ENCODE data around the gene AHCYL1. TPM values are rescaled to one million over a fixed set of nuclear protein-coding genes. Genes with fewer than 3 reads are reported as not detected.

The AHCYL1 gene
- total RNA-seq, 3 donors from 2014 or later (not counting 1 experiment from before 2014, with no cell fraction given) = 23.3 to 30.0 (median 29.1) TPM

DNA sequence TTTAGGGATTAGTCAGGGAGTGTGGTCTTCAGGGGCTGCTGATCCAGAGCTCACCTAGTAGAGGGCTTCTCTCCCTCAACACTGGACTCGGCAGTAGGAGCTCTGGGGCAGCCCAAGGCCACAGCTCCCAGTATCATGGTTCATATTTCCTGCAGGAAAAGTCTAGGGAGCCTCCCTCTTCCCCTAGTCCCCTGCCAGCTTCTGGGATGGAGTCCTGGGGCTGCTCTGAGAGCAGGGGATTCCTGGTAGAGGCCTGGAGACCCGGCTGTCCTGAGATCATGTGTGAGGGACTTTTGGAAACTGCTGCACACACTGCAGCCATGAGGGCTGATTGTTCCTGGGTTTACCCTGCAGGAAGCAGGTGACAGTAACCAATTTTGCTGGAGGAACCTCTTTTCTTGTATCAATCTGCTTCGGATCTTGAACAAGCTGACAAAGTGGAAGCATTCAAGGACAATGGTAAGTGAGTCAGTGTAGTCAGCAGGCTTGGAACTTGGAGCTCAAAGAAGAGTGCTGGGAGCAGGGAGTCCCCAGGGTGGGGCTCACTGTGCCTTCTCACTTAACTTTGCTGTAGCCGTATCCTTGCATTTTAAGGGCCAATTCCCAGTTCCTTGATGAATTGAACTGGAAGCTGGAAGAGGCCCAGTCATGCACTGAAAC lies 66.2 kb downstream of the AHCYL1 start:
- TF ChIP-seq, protein P1, sequence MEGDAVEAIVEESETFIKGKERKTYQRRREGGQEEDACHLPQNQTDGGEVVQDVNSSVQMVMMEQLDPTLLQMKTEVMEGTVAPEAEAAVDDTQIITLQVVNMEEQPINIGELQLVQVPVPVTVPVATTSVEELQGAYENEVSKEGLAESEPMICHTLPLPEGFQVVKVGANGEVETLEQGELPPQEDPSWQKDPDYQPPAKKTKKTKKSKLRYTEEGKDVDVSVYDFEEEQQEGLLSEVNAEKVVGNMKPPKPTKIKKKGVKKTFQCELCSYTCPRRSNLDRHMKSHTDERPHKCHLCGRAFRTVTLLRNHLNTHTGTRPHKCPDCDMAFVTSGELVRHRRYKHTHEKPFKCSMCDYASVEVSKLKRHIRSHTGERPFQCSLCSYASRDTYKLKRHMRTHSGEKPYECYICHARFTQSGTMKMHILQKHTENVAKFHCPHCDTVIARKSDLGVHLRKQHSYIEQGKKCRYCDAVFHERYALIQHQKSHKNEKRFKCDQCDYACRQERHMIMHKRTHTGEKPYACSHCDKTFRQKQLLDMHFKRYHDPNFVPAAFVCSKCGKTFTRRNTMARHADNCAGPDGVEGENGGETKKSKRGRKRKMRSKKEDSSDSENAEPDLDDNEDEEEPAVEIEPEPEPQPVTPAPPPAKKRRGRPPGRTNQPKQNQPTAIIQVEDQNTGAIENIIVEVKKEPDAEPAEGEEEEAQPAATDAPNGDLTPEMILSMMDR (IDR thresholded peaks at IDR 0.05) = no peak
- Histone ChIP-seq H3K9me3 (ENCODE audit: control insufficient read depth, insufficient read depth, low read length) (no peaks in the 10 kb centered on the region), H3K4me1 (ENCODE audit: control insufficient read depth, insufficient read depth, low read length) (no peaks in the 10 kb centered on the region), H3K4me3 (ENCODE audit: low read length) (no peak overlapping the region), H3K27ac (ENCODE audit: low read length) (no peak overlapping the region), H3K27me3 (ENCODE audit: control insufficient read depth, insufficient read depth, low read length) (no peaks in the 10 kb centered on the region), H3K36me3 (ENCODE audit: control insufficient read depth, insufficient read depth, low read length) (peaks cover 87% of the 10 kb centered on the region)
- intact Hi-C loops (cut with micrococcal nuclease) = loop anchor here (5.0 kb wide), 1 partner anchor 57 kb away; no protein-coding TSS in a partner anchor
- 97% methylated on average over 4 of the region's 4 CpGs for WGBS (ENCODE audit: insufficient coverage)
- Mint-ChIP-seq H3K36me3 (peaks cover 18% of the 10 kb centered on the region), H3K27me3 (ENCODE audit: low read depth in 2 of 2) (no peaks in the 10 kb centered on the region), H3K4me1 (peaks cover 0 to 6% of the 10 kb centered on the region in 2 donors), H3K4me3 (no peak overlapping the region), H3K9me3 (no peaks in the 10 kb centered on the region), H3K27ac (no peak overlapping the region)
- DNase-seq (no peak), ATAC-seq (no peak)

DNA sequence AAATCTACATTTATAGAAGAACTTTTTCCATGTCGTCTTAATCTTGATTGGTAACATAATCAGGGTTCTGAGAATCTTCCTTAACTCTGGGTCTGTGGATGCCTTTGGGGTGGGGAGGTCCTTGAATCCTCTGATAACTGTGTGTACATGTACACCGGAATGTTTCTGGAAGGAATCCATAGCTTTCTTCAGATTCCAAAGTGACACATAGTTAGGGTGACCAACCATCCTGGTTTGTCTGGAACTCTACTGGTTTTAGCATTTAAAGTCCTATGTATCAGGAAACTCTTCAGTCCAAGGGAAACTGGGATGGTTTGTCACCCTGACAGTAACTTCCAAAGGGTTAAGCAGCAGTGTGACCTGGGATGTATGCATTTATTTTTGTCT lies 66.7 kb downstream of the AHCYL1 start:
- Histone ChIP-seq H3K9me3 (ENCODE audit: control insufficient read depth, insufficient read depth, low read length) (no peaks in the 10 kb centered on the region), H3K36me3 (ENCODE audit: control insufficient read depth, insufficient read depth, low read length) (peaks cover 89% of the 10 kb centered on the region), H3K27me3 (ENCODE audit: control insufficient read depth, insufficient read depth, low read length) (no peaks in the 10 kb centered on the region), H3K4me3 (ENCODE audit: low read length) (no peak overlapping the region), H3K27ac (ENCODE audit: low read length) (no peak overlapping the region), H3K4me1 (ENCODE audit: control insufficient read depth, insufficient read depth, low read length) (no peaks in the 10 kb centered on the region)
- Mint-ChIP-seq H3K4me1 (peaks cover 0 to 6% of the 10 kb centered on the region in 2 donors), H3K9me3 (no peaks in the 10 kb centered on the region), H3K27me3 (ENCODE audit: low read depth in 2 of 2) (no peaks in the 10 kb centered on the region), H3K36me3 (peaks cover 20% of the 10 kb centered on the region), H3K4me3 (no peak overlapping the region), H3K27ac (no peak overlapping the region)
- TF ChIP-seq, protein P1 (IDR thresholded peaks at IDR 0.05) = no peak
- WGBS (ENCODE audit: insufficient coverage) = 100% methylated on average over 1 of the region's 2 CpGs
- ATAC-seq (no peak), DNase-seq (no peak)
- intact Hi-C loops (cut with micrococcal nuclease) = loop anchor here (5.0 kb wide), 1 partner anchor 56 kb away; no protein-coding TSS in a partner anchor

- Mint-ChIP-seq H3K27ac (no peak overlapping the region), H3K4me1 (peaks cover 0 to 2% of the 10 kb centered on the region in 2 donors), H3K9me3 (no peaks in the 10 kb centered on the region), H3K27me3 (ENCODE audit: low read depth in 2 of 2) (no peaks in the 10 kb centered on the region), H3K36me3 (peaks cover 15% of the 10 kb centered on the region), H3K4me3 (no peak overlapping the region)
- TF ChIP-seq, protein P1 (IDR thresholded peaks at IDR 0.05) = peak; percentile 88
- no peak overlapping the region for H3K4me3 ChIP-seq (ENCODE audit: low read length)
- DNase-seq = peak; percentile 65 to 81
- H3K27ac ChIP-seq (ENCODE audit: low read length) = no peak overlapping the region
- 90% methylated on average over 16 of the region's 16 CpGs for WGBS (ENCODE audit: insufficient coverage)
- intact Hi-C loops (cut with micrococcal nuclease) = loop anchor here (5.0 kb wide), 1 partner anchor 54 kb away; no protein-coding TSS in a partner anchor
- no peaks in the 10 kb centered on the region for H3K9me3 ChIP-seq (ENCODE audit: control insufficient read depth, insufficient read depth, low read length)
- no peaks in the 10 kb centered on the region for H3K27me3 ChIP-seq (ENCODE audit: control insufficient read depth, insufficient read depth, low read length)
- ATAC-seq = peak; percentile 82 to 95 (median 83)
- no peaks in the 10 kb centered on the region for H3K4me1 ChIP-seq (ENCODE audit: control insufficient read depth, insufficient read depth, low read length)
- H3K36me3 ChIP-seq (ENCODE audit: control insufficient read depth, insufficient read depth, low read length) = peaks cover 83% of the 10 kb centered on the region
Measured at GRCh38 chr1:110053552-110054428, 69.2 kb downstream of the AHCYL1 start.
